ENCODE results near the gene KRT80. TPM values are rescaled to one million over a fixed set of nuclear protein-coding genes. Genes with fewer than 3 reads are reported as not detected.

The KRT80 gene
- total and polyA plus RNA-seq, 2 of the 13 experiments (the other 11 are each of a cell fraction or from before 2014, with no cell fraction given): 0.27 to 0.53 TPM

DNA sequence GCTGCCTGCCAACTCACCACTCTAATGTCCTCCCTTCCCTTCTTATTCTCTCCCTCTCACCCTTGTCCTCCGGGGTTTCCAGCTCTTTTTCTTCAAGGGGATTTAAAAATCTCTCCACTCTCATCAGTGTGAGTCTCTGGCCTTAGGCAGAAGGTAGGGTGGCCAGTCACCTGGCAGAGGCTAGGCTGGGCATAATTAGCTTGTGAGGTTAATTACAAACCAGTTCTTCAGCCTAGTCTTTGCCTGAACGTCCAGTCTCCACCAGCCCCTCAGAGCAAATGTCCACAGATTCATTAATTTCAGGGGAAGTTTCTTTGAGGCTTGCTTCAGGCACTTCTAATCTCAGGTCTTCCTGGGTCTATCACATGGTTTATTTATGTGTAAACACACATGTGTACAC lies 48.0 kb upstream of the KRT80 start:
- CTCF ChIA-PET (ENCODE audit: low intra/inter-chr PET ratio, low total read pairs): no interaction called here

More for the DNA sequence above, 48.0 kb upstream of the KRT80 start:
- POLR2A ChIA-PET: no interaction called here
- Histone ChIP-seq H3K9me3 (ENCODE audit: low read length) (no peaks in the 10 kb centered on the region), H3K4me2 (ENCODE audit: low read depth, low read length) (no peak overlapping the region), H3K27me3 (ENCODE audit: control insufficient read depth in 1 of 2, insufficient read depth in 2 of 2, low read length in 2 of 2) (peaks cover 2 to 26% of the 10 kb centered on the region in 2 experiments; a peak in 4 of 5 replicates), H3K79me2 (ENCODE audit: insufficient read depth, low read length) (no peaks in the 10 kb centered on the region), H4K20me1 (ENCODE audit: insufficient read depth, low read length) (0 out of 2 replicates have a peak, but pooled peaks cover 2% of the 10 kb centered on the region), H3K27ac (ENCODE audit: extremely low read length, insufficient read depth, low read length) (no peak overlapping the region), H3K9ac (ENCODE audit: insufficient read depth, low read depth, low read length) (no peak overlapping the region), H3K36me3 (replicated peaks in 1 of 2; ENCODE audit: control insufficient read depth in 1 of 2, insufficient read depth in 2 of 2, low read length in 2 of 2) (no peaks in the 10 kb centered on the region), H3K4me1 (ENCODE audit: insufficient read depth, low read length) (no peaks in the 10 kb centered on the region), H3K4me3 (replicated peaks in 1 of 3; ENCODE audit: insufficient read depth in 1 of 3, low read depth in 2 of 3, low read length in 3 of 3) (no peak overlapping the region), H2AFZ (ENCODE audit: low read length) (no peak overlapping the region)
- TF ChIP-seq, protein P1, sequence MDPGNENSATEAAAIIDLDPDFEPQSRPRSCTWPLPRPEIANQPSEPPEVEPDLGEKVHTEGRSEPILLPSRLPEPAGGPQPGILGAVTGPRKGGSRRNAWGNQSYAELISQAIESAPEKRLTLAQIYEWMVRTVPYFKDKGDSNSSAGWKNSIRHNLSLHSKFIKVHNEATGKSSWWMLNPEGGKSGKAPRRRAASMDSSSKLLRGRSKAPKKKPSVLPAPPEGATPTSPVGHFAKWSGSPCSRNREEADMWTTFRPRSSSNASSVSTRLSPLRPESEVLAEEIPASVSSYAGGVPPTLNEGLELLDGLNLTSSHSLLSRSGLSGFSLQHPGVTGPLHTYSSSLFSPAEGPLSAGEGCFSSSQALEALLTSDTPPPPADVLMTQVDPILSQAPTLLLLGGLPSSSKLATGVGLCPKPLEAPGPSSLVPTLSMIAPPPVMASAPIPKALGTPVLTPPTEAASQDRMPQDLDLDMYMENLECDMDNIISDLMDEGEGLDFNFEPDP (CRISPR knock-in tag; conservative IDR thresholded peaks at IDR 0.05): no peak
- TF ChIP-seq ZNF547 (CRISPR knock-in tag; IDR thresholded peaks at IDR 0.05): no peak
- TF ChIP-seq SMC3 (IDR thresholded peaks at IDR 0.05; ENCODE audit: low read length): no peak
- TF ChIP-seq, protein P2, sequence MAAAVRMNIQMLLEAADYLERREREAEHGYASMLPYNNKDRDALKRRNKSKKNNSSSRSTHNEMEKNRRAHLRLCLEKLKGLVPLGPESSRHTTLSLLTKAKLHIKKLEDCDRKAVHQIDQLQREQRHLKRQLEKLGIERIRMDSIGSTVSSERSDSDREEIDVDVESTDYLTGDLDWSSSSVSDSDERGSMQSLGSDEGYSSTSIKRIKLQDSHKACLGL (CRISPR knock-in tag; IDR thresholded peaks at IDR 0.05): no peak
- no peak for TF ChIP-seq ZNF644 (CRISPR knock-in tag; IDR thresholded peaks at IDR 0.05; ENCODE audit: low read depth)
- no peak for TF ChIP-seq ZSCAN9 (CRISPR knock-in tag; IDR thresholded peaks at IDR 0.05; ENCODE audit: borderline replicate concordance)
- TF ChIP-seq PRMT3 (CRISPR knock-in tag; IDR thresholded peaks at IDR 0.05; ENCODE audit: borderline replicate concordance, low read depth): no peak
- no peak for TF ChIP-seq ZNF850 (CRISPR knock-in tag; conservative IDR thresholded peaks at IDR 0.05)
- no peak for TF ChIP-seq TRIM24 (CRISPR knock-in tag; IDR thresholded peaks at IDR 0.05)
- no peak for TF ChIP-seq ZNF253 (CRISPR knock-in tag; IDR thresholded peaks at IDR 0.05; ENCODE audit: borderline replicate concordance)
- TF ChIP-seq ZNF354B (CRISPR knock-in tag; IDR thresholded peaks at IDR 0.05): no peak
- in situ Hi-C loops (cut with HindIII; ENCODE audit: extremely low pct_ligation_motif_present, low pct_unique_long_range_greater_than_20kb) (no loop called here), intact Hi-C loops (cut with micrococcal nuclease; ENCODE audit: unreplicated experiment) (no loop called here)
- WGBS (ENCODE audit: low lambda C conversion rate): 12% methylated on average over 2 of the region's 2 CpGs
- no TSS peak for BruUV-seq (replicated peaks)
- FAIRE-seq (no peak), ATAC-seq (no peak), DNase-seq (ENCODE audit: low spot score) (no peak)
